Retinal pigment epithelial cell (primary cell): ENCODE results near the gene FBXL7.

ENCODE experiments used
- DNase-seq: peaks from one replicate; pipeline ENCODE4 v3.0.0-alpha.2; 2010; ENCODE audit warnings: low read depth
- H3K4me3 ChIP-seq: 2 replicates; pipeline ENCODE4 v1.5.1; 2011; ENCODE audit warnings: mild to moderate bottlenecking, low read length, control low read depth, moderate library complexity
- CTCF ChIP-seq: conservative IDR thresholded peaks from 2 replicates; pipeline ENCODE4 v1.5.1; 2011; ENCODE audit warnings: low read depth, low read length, control low read depth, inconsistent platforms

Gene FBXL7

GRCh38 chr5:15522187-15522520 lies 22.2 kb downstream of the FBXL7 start:
- no peak for DNase-seq
- TF ChIP-seq CTCF: no peak
- no peak overlapping the region for H3K4me3 ChIP-seq

DNA sequence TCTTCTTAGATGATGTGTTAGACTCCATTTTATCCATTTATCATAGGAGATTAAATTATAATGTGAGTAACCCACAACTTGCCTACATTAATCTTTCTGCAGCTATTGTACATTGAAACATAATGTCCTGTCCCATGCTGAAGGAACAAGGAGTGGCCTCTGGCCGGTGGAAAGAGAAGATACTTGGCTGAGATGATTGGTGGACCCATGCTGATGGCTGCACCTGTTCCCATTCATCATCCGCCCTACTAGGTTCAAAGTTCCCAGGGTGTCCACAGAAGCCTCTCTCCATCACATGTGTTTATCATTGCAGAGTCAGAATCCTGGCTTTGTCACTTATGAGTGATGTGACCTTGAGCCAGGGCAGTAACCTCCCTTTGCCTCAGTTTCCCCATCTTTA lies 24.7 kb downstream of the FBXL7 start:
- no peak for TF ChIP-seq CTCF
- no peak overlapping the region for H3K4me3 ChIP-seq
- no peak for DNase-seq

GRCh38 chr5:15525703-15526275 lies 25.8 kb downstream of the FBXL7 start:
- H3K4me3 ChIP-seq: no peak overlapping the region
- no peak for DNase-seq
- no peak for TF ChIP-seq CTCF

DNA sequence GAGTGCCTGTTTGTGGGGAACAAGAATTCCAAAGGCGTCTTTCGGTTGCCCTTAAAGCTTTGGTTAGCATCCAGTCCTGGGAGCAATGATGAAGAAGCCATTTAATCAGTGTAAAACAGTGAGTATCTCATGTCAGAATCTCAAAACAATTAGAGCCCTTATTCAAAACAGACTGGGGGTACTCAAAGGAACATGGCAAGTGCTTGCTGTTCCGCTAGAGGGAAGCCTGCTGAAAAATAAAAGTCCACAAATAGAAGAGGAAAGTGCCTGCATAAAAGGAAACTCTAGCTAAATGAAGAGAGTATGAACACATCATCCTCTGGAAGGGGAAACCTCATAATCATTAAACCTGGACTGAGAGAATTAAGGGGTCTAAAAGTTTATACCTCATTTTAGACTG lies 26.4 kb downstream of the FBXL7 start:
- no peak for DNase-seq
- no peak overlapping the region for H3K4me3 ChIP-seq
- no peak for TF ChIP-seq CTCF

- no peak for DNase-seq
- H3K4me3 ChIP-seq: no peak overlapping the region
- TF ChIP-seq CTCF: no peak
These were observed 28.5 kb downstream of the FBXL7 start for GRCh38 chr5:15528476-15528875.

DNA sequence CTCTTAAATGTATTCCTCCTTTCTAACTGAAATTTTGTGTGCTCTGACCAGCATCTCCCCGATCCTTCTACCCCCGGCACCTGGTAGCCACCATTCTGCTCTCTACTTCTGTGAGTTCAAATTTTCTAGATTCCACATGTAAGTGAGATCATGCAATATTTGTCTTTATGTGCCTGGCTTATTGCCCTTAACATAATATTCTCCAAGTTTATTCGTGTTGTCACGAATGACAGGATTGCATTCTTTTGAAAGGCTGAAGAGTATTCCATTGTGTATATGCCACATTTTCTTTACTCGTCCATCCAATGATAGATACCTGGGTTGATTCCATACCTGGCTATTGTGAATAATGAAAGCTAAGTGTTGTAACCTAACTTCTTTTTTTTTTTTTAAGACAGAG lies 29.0 kb downstream of the FBXL7 start:
- DNase-seq: no peak
- TF ChIP-seq CTCF: no peak

GRCh38 chr5:15529821-15530220 lies 29.8 kb downstream of the FBXL7 start:
- DNase-seq: no peak
- H3K4me3 ChIP-seq: no peak overlapping the region
- TF ChIP-seq CTCF: no peak

More for the DNA sequence above, 29.0 kb downstream of the FBXL7 start:
- no peak overlapping the region for H3K4me3 ChIP-seq
